Calu3 (cell line): ENCODE results near the gene TNIK. TPM values are rescaled to one million over a fixed set of nuclear protein-coding genes. Genes with fewer than 3 reads are reported as not detected.

Experiments used
- BruUV-seq: library from RNA; stranded (reverse); fragments of 400-500 nt; replicated peaks from 2 replicates; lab custom pipeline; 2021; lab: Mats Ljungman, UMichigan
- CTCF ChIA-PET: fragments of 300-600 bp; sonication (Branson Sonifier 250); formaldehyde crosslinking; loops from one replicate; lab custom pipeline; 2022; ENCODE audit warnings: antibody characterized with exemption; lab: Charles Lee
- DNase-seq: peaks from one replicate; pipeline ENCODE4 v3.0.0; 2022
- H3K27ac Mint-ChIP-seq: one replicate; pipeline ENCODE4 v1.8.0; 2022; ENCODE audit warnings: mixed read lengths; ENCODE audit not compliant: unreplicated experiment
- H3K27me3 Mint-ChIP-seq: one replicate; pipeline ENCODE4 v1.8.0; 2022; ENCODE audit warnings: mixed read lengths; ENCODE audit not compliant: unreplicated experiment
- H3K36me3 Mint-ChIP-seq: one replicate; pipeline ENCODE4 v1.8.0; 2022; ENCODE audit warnings: mild to moderate bottlenecking, moderate library complexity, mixed read lengths; ENCODE audit not compliant: insufficient read depth, unreplicated experiment
- H3K4me1 Mint-ChIP-seq: one replicate; pipeline ENCODE4 v1.8.0; 2022; ENCODE audit warnings: mild to moderate bottlenecking, low read depth, mixed read lengths; ENCODE audit not compliant: unreplicated experiment
- H3K4me3 Mint-ChIP-seq: one replicate; pipeline ENCODE4 v1.8.0; 2022; ENCODE audit warnings: mild to moderate bottlenecking, low read depth, moderate library complexity, mixed read lengths; ENCODE audit not compliant: unreplicated experiment
- H3K9me3 Mint-ChIP-seq: one replicate; pipeline ENCODE4 v1.8.0; 2022; ENCODE audit warnings: low read depth, mixed read lengths; ENCODE audit not compliant: unreplicated experiment
- intact Hi-C: fragments of 100-400 bp; cut with micrococcal nuclease; formaldehyde crosslinking; loops from one replicate; pipeline ENCODE4 v1.10.0; 2022; ENCODE audit not compliant: unreplicated experiment
- total RNA-seq: library from RNA; stranded (reverse); gene quantifications from 2 replicates; pipeline ENCODE4 v1.2.3, GENCODE V29; 2022
- TF ChIP-seq, protein P1 (sequence below): fragments of 200-600 bp; IDR thresholded peaks from one replicate; pipeline ENCODE4 v1.8.0; 2022; ENCODE audit warnings: antibody characterized with exemption; ENCODE audit not compliant: unreplicated experiment

TNIK gene
- total RNA-seq, 1 experiment from 2014 or later: 19.7 TPM

DNA sequence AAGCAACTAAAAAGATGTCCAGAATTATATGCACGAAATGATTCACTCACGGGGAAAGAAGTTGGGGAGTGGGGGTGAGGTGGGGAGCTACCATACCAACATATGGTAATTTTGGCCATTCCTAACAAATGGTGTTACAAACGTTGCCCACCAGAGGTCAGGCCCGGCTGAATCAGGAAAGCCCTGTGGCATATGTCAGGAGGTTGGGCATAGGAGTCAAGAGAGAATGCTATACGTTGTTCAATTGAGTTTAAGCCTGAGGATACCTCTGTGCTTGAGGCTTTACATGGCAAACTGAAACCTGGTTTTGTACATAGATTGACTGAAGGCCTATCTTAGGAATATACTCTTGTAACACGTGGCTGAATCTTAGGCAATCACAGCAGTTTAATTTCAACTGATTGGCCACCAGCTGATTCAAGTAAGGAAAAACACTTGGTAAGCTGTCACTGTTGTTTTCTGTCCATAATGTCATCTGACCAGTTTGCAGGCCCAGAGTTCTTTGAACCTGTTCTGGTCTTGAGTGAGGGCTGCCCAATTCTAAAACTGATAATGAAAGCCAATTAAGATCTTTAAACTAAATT is 410.3 kb downstream of the TNIK start:
- no peaks in the 10 kb centered on the region for H3K27me3 Mint-ChIP-seq
- TF ChIP-seq, protein P1, sequence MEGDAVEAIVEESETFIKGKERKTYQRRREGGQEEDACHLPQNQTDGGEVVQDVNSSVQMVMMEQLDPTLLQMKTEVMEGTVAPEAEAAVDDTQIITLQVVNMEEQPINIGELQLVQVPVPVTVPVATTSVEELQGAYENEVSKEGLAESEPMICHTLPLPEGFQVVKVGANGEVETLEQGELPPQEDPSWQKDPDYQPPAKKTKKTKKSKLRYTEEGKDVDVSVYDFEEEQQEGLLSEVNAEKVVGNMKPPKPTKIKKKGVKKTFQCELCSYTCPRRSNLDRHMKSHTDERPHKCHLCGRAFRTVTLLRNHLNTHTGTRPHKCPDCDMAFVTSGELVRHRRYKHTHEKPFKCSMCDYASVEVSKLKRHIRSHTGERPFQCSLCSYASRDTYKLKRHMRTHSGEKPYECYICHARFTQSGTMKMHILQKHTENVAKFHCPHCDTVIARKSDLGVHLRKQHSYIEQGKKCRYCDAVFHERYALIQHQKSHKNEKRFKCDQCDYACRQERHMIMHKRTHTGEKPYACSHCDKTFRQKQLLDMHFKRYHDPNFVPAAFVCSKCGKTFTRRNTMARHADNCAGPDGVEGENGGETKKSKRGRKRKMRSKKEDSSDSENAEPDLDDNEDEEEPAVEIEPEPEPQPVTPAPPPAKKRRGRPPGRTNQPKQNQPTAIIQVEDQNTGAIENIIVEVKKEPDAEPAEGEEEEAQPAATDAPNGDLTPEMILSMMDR: peak; percentile 90
- no TSS peak for BruUV-seq
- H3K4me3 Mint-ChIP-seq: no peak overlapping the region
- no peaks in the 10 kb centered on the region for H3K9me3 Mint-ChIP-seq
- intact Hi-C loops: loop anchor here (1.0 to 5.0 kb wide), 5 partner anchors 88 to 517 kb away; partner anchors contain the start of gene TNIK
- CTCF ChIA-PET: interaction anchor here (0.6 to 1.9 kb wide), 17 partner anchors 11 to 517 kb away, joined by 3 to 16 read pairs (median 4); partner anchors contain the start of gene TNIK
- H3K36me3 Mint-ChIP-seq: no peaks in the 10 kb centered on the region
- peak; percentile 80 for DNase-seq
- H3K4me1 Mint-ChIP-seq: peaks cover 28% of the 10 kb centered on the region
- H3K27ac Mint-ChIP-seq: peak overlapping the region; percentile 11

DNA sequence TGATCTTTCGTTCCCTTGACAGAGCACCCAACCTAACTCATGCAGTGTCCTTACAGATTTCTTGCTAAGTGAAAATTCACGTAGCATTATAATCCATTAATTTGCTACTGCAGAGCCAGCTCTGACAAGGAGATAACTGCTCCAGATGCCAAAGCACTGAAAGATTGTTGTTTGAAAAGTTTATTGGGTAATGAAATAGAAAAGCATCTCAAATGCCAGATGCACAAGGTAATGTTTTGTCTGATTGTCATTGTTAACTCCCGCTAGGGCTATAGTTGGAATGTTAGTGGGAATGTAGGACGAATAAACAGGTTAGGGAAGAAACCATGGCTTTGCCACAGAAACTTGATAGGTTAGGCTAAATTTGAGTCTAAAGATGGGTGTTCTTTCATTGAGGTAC is 413.4 kb downstream of the TNIK start:
- TF ChIP-seq, protein P1: no peak
- Mint-ChIP-seq H3K4me3 (no peak overlapping the region), H3K27ac (no peak overlapping the region), H3K9me3 (no peaks in the 10 kb centered on the region), H3K36me3 (no peaks in the 10 kb centered on the region), H3K4me1 (peaks cover 38% of the 10 kb centered on the region), H3K27me3 (no peaks in the 10 kb centered on the region)
- no TSS peak for BruUV-seq
- intact Hi-C loops: loop anchor here (5.0 kb wide), 1 partner anchor 416 kb away; the partner anchor contains the start of gene TNIK
- no peak for DNase-seq
- CTCF ChIA-PET: no interaction called here

DNA sequence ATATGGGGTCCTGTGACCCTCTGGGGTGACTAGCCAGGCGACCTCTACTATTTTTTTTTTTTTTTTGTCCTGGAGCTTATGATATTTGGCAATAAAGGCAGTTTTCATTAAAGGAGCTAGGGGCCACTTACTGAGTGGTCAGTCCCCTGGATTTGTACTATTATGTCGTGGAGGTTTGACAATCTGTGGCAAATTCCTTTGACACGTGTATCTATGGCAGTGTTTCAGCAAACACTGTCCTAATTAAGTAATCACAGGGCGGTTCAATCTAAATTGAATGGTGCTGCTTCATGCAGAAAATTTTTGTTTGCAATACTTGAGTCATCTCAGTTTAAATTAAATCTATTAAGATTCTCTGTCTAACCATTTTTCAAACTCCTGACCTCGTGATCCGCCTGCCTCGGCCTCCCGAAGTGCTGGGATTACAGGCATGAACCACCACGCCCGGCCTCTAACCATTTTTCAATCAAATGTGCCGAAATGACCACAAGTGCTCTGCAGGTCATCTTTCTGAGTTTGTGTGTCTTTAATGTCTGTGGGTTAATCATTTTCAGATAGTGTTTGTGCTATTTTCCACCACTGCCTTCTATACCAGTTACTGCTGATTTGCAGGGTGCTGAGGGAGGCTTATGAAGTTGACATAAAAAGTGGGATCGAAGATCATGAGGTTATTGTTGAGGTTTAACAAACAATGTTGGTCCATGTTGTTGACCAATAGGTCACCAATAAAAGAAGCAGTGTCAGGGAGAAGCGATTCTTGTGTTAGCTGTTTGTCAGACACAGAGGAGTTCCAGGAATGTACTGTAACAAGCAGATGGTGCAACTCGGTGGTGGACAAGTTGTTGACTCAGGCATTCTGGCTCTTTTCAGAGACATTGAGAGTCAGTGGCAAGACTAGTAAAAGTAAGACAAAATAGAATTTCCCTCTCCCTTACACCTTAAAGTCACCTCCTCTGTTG is 415.1 kb downstream of the TNIK start:
- Mint-ChIP-seq H3K4me3 (no peak overlapping the region), H3K4me1 (peaks cover 31% of the 10 kb centered on the region), H3K36me3 (no peaks in the 10 kb centered on the region), H3K9me3 (no peaks in the 10 kb centered on the region), H3K27me3 (no peaks in the 10 kb centered on the region), H3K27ac (peak overlapping the region; percentile 4)
- intact Hi-C loops: loop anchor here (1.0 to 5.0 kb wide), 2 partner anchors 84 to 417 kb away; partner anchors contain the start of gene TNIK
- DNase-seq: peak; percentile 30
- CTCF ChIA-PET: interaction anchor here (0.6 to 1.2 kb wide), 5 partner anchors 44 to 738 kb away, joined by 3 to 7 read pairs (median 4); no protein-coding TSS in a partner anchor
- TF ChIP-seq, protein P1: no peak
- BruUV-seq: no TSS peak

DNA sequence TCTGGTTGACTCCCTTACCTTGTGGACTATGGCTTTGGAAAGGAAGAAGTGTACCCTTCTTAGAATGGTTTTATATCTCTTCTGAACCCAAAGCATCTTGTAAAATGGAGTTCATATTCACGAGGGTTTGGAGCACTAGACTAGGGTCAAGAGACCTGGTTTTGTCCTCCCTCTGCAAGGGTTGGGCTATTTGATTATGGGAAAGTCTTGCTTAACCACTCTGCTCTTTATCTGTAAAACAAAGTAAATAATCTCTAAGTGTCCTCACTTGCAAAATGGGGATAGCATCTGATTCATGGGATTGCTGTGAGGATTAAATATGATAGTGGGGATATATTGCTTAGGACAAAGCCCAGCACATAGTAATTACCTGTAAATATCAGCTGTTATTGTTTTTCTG is 415.8 kb downstream of the TNIK start:
- CTCF ChIA-PET: interaction anchor here (0.7 to 1.2 kb wide), 2 partner anchors 83 to 271 kb away, joined by 4 to 5 read pairs; no protein-coding TSS in a partner anchor
- DNase-seq: no peak
- no peaks in the 10 kb centered on the region for H3K9me3 Mint-ChIP-seq
- H3K4me1 Mint-ChIP-seq: peaks cover 23% of the 10 kb centered on the region
- no peak overlapping the region for H3K4me3 Mint-ChIP-seq
- no peaks in the 10 kb centered on the region for H3K27me3 Mint-ChIP-seq
- intact Hi-C loops: no loop called here
- BruUV-seq: no TSS peak
- no peaks in the 10 kb centered on the region for H3K36me3 Mint-ChIP-seq
- TF ChIP-seq, protein P1: no peak
- H3K27ac Mint-ChIP-seq: no peak overlapping the region
